Erythroblast (primary cell): ENCODE results near the gene GPC6.

Experiments
- GATA1 ChIP-seq: IDR thresholded peaks from 2 replicates; pipeline ENCODE4 v1.6.1; 2011; ENCODE audit warnings: low read depth, mild to moderate bottlenecking, control low read depth, low read length, moderate library complexity
- POLR2A ChIP-seq: IDR thresholded peaks from 2 replicates; pipeline ENCODE4 v1.6.1; 2011; ENCODE audit warnings: mild to moderate bottlenecking, low read length

GRCh38 chr13:94261163-94261562, 1034.6 kb downstream of the GPC6 start:
- TF ChIP-seq POLR2A (no peak), GATA1 (no peak)
